HG03095 (cell line): ENCODE measurements around the gene MAP3K14.
"Not testable (repeated sequence)": the region's sequence is repeated elsewhere in the genome, so short reads cannot be mapped to it uniquely, and the experiment has no call there.

ENCODE experiments used
- ATAC-seq: cut with Tn5 transposase; IDR thresholded peaks from one replicate; pipeline ENCODE4 v1.9.1; 2021; ENCODE audit warnings: moderate library complexity; ENCODE audit not compliant: unreplicated experiment

Gene MAP3K14

DNA sequence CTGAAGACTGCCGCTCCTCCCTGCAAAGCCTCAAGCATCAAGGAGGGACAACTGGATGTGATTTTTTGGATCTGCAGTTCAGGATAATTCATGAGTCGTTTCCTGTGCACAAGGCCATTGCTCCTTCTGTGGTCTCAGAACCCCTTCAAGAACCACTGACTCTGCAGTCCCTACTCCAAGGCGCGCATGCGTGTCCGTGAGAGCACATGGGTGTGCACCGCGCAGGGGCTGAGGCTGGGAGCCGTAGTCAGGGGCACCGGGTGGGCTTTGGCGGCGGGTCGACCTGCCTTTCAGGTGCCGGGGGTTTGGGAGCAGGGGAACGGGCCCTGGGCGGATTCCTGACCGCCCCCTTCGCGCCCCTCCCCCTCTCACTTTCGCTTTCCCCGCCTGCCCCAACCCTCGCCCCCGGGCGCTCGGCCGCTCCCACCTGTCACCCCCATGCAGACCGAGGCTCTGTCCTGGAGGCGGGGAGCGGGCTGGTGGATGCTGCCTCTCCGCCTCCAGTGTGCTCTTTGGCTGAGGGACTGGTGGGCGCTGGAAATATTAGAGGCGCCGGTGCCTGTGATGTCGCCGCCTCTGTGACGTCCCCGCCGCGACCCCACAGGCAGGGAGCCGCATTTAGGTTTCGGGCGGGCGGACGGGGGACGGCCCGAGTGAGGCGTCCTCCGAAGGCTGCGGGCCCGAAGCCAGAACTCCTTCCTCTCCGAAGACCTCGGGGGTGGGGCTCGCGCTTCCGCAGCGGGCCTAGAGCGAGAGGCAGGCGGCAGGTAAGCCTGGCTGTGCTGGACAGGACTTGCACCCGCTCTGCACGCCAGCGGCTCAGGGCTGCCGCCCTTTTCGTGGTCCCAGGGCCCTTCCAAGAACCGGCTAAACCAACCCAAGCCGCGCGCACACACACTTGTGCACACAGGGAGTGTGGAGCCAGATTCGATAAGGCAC, 55.0 kb downstream of the MAP3K14 start, which contains the start of gene SPATA32:
Gene SPATA32, minus strand, starts transcription at position 518 of the 939 bp plus-strand sequence. Its CDS starts 78 bp downstream, at position 440.
- no peak for ATAC-seq

DNA sequence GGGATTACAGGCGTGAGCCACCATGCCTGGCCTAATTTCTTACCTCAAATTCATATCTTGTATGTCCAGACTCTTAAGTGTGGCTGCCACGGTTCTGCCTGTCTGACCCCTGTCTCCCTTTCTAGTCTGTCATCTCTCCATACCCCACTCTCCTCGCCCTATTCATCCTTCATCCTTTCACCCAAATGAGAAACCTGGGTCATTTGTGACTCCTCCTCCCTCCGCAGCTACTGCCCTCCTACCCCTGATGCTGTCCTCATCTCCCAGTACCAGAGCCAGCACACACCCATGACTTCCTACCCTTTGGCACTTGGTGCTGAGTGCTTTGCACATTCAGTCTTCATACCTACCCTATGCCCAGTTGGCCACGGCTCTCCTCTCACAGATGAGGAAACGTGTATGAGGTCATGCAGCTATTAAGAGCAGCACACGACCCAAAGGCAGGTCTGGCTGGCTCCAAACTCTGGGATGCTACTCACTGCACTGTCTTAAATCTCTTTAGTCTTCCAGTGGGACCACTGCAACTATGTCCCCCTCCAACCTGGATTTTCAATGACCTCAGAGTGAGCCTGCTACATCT, 56.5 kb downstream of the MAP3K14 start:
- ATAC-seq, result no peak

GRCh38 chr17:45258981-45259380, 57.8 kb downstream of the MAP3K14 start:
- no peak for ATAC-seq

DNA sequence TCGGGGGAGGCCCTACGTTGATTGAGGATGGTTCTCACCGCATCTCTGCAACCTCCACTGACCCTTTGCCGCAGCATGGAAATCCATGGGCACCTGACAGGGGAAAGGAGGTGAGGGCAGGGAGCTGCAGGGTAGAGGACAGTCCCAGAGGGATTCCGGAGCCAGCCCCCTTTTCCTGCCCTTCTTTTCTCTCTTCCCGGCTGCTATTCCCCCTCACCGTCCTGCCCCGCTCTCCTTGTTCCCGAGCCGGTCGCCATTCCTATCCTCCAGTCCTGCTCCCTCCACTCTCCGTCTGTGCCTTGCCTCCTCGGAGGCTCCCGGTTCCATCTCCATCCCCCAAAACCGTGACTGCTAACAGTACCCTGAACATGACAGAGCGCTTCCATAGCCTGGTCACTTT, 59.7 kb downstream of the MAP3K14 start:
- ATAC-seq, result no peak

DNA sequence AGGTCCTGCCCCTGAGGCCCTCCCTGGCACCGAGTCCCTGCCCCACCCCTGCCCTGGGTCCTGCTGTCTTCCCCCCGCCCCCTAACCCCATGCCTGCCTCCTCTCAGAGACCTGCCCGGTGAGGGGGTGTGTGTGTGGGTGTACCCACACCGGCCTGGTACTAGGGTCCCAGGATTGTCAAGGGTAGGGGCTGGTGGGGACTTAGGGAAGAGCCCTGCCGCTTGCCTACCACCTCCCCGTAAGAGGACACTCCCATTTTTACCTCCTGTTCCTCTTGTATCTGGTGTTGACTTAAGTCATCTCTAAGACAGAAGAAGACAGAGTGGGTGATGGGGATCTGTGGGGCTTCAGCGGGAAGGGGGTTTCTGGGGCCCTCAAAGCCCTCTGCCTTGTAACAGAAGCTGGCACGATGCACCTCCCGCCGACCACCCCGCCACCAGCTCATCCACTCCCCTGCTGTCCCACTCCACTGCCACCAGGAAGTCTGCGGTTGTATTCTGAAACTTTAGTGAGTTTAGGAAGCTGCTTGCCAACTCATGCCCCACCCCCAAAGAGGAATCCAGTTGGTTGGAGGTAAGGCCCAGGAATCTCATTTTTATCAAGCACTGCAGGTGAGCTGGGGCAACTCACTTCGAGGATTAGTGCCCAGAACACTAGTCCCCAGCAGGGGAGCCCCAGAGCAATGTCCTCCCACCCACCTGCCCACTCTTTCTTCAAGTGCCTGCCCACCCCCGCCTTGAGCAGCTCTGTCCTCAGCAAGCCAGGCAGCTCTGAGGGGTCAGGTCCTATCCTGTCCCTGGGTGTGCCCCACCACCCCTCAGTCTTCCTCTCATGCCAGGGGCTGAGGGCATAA, 60.5 kb downstream of the MAP3K14 start:
- no peak for ATAC-seq

DNA sequence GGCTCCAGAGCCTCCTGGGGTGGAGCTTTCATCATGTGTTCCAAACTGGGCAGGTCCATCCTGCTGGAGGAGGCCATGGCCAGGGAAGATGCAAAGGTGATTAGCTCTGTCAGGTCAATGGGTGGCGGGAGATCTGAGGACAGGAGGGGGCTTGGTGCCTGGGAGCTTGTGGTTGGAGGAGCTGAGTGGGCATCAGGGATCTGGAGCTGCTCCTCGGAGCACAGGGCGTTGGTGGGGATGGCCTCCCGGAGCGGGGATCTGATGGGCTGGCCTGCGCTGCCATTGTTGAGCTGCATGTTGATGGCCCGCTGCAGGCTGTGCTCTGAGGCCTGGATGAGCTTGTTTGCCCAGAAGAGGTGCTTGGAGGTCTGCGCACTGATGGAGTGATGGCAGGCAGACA, 61.5 kb downstream of the MAP3K14 start:
- no peak for ATAC-seq

DNA sequence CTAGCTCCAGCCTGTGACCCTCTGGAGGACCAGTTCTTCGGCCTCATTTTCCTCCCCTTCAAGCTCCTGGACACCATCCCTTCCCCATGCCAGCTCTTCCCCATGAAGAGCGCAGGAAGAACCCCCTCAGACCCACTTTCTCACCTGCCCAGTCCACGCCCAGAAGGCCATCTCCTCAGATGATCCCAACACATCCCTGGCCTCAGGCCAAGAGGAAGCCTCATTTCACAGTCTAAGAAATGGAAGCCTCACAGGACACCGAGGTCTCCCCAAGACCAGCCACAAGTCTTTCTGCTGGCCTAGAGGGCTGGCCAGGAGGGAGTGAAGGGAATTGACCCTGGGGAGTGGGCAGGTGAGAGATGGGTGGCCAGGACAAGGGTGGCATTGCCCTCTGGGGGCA, 62.9 kb downstream of the MAP3K14 start:
- ATAC-seq, result no peak

- not testable (repeated sequence) for ATAC-seq
These were observed 63.6 kb downstream of the MAP3K14 start for GRCh38 chr17:45253237-45253636.

DNA sequence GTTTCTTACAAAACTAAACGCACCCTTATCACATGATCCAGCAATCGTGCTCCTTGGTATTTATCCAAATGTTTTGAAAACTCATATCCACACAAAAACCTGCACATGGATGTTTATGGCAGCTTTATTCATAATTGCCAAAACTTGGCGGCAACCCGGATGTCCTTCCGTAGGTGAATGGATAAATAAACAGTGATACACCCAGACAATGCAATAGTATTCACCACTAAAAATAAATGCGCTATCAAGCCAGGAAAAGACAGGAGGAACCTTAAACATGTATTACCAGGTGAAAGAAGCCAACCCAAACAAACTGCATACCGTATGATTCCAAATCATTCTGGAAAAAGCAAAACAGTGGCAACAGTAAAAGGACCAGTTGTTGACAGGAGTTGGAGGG, 64.9 kb downstream of the MAP3K14 start:
- no peak for ATAC-seq

DNA sequence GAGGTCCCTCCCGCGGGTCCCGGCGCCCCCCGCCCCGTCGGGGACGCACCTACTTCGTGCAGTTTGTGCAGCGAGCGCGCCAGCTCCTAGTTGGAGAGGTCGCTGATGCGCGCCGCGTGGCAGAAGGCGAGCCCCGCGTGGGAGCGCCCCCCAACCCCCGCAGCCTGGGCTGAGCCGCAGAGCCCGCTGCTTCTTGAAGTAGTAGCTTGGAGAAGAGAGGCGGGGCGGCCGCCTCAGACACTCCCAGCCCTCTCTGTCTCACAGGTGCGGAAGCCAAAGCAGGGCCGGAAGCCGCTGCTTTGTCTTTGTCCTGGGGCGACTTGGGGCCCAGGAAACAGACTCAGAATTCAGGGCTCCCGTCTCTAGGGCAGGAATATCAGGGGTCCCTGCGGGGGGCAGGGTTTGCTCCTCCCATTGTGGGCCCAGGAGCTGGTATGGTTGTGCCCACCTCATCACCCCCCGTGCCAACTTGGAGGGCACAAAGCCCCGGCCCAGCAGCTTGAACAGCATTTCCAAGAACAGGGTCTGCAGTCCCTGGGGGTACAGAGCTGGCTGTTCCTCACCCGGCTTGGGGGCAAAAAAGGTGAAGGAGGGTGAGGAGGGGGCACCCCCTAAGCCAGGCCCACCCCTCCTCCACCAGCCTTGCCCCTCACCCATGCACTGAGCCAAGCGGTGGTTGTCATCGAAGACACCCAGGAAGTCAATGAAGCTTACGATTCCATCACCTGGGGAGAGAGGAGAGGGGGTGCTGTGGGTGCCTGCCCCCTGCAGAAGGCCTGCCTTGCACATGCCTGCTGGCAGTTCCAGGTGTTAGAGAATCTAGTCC, 68.5 kb downstream of the MAP3K14 start:
- peak; percentile 40 for ATAC-seq

GRCh38 chr17:45247429-45248131, 69.2 kb downstream of the MAP3K14 start:
- ATAC-seq, result peak; percentile 70

GRCh38 chr17:45246861-45247428, 69.9 kb downstream of the MAP3K14 start:
- no peak for ATAC-seq

GRCh38 chr17:45246338-45246737, 70.5 kb downstream of the MAP3K14 start:
- ATAC-seq, result no peak

GRCh38 chr17:45244725-45245656, 71.8 kb downstream of the MAP3K14 start:
- no peak for ATAC-seq

GRCh38 chr17:45243750-45244149, 73.1 kb downstream of the MAP3K14 start:
- ATAC-seq, result no peak

DNA sequence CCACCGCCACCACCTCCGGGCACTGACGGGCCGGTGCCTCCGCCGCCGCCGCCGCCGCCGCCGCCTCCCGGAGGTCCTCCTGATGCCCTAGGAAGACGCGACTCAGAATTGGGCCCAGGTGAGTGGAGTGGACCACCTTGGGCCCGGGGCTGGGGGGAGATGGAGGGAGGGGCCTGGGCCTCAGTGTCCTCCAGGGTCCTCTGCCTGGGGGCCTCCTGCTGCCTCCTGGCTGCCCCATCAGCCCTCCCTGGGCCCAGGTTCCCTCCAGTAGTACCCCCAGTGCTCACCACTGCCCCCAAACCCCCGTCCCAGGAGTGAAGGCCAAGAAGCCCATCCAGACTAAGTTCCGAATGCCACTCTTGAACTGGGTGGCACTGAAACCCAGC, 74.8 kb downstream of the MAP3K14 start:
- no peak for ATAC-seq

DNA sequence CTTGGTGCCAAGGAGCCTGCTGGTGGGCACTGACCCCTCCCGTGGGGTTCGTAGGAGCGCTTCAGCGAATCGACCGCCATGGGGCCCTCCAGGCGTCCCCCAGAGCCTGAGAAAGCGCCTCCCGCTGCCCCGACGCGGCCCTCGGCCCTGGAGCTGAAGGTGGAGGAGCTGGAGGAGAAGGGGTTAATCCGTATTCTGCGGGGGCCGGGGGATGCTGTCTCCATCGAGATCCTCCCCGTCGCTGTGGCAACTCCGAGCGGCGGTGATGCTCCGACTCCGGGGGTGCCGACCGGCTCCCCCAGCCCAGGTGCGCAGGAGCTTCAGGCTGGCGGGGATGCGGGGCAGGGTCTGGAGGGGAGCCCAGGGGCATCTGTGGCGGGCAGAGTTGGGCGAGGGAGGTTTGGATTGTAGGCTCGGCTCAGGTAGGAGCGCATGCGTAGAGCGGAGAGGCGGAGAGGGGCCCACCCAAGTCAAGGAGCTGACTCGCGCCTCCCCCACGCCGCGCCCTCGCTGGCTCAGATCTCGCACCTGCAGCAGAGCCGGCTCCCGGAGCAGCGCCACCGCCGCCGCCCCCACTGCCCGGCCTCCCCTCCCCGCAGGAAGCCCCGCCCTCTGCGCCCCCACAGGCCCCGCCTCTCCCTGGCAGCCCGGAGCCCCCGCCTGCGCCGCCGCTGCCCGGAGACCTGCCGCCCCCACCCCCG, 75.3 kb downstream of the MAP3K14 start:
- ATAC-seq, result no peak

DNA sequence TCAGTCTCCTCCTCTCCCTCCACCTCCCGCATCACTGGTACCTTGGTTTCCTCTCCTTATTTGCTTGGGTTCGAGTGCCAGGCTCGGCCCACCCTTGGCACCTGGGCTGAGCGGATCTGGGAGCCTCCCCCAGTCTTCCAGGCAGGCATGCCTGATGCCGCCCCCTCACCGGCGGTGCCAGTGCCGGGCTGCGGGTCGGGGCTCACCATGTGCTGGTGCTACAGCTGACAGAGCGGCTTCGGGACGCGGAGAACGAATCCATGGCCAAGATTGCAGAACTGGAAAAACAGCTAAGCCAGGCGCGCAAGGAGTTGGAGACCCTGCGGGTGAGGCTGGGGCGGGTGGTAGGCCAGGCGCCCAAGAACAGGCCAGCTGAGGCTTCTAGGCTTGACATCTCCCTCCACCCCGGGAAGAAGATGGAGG, 75.9 kb downstream of the MAP3K14 start:
- ATAC-seq, result no peak
